Gastroesophageal sphincter (tissue), 4 donors: Measurements from ENCODE around the gene HVCN1. TPM values are rescaled to one million over a fixed set of nuclear protein-coding genes. Genes with fewer than 3 reads are reported as not detected.
A peak's percentile ranks its signal among the peaks of the same experiment; 100 is the strongest.
"Not testable (repeated sequence)": the region's sequence is repeated elsewhere in the genome, so short reads cannot be mapped to it uniquely, and the experiment has no call there.

Experiments
- ATAC-seq: fragments of 150-250 bp; one replicate; pipeline ENCODE4 v1.9.1; 2016; ENCODE audit warnings: mild to moderate bottlenecking, moderate library complexity
- H3K27ac ChIP-seq, 4 donors: fragments of 200-600 bp; sonication (generic) in 3 of 4; 1 replicate in 3 of 4; 2 replicates in 1 of 4; pipeline ENCODE4 v1.5.1; 2016 to 2019
- H3K27me3 ChIP-seq: fragments of 200-600 bp; sonication (generic); one replicate; pipeline ENCODE4 v1.5.1; 2019
- H3K36me3 ChIP-seq, 2 donors: fragments of 200-600 bp; sonication (generic); one replicate each; pipeline ENCODE4 v1.5.1; 2019; ENCODE audit warnings: control low read depth in 1 of 2
- H3K4me1 ChIP-seq, 3 donors: fragments of 200-600 bp; sonication (generic); 1 replicate in 2 of 3; 2 replicates in 1 of 3; pipeline ENCODE4 v1.5.1; 2016 to 2019; ENCODE audit warnings: control low read depth in 2 of 3
- H3K4me3 ChIP-seq, 2 donors: fragments of 200-600 bp; sonication (generic); one replicate each; pipeline ENCODE4 v1.5.1; 2019; ENCODE audit warnings: mild to moderate bottlenecking in 1 of 2, moderate library complexity in 1 of 2
- H3K9me3 ChIP-seq, 3 donors: fragments of 200-600 bp; sonication (generic); one replicate each; pipeline ENCODE4 v1.5.1; 2017 to 2019; ENCODE audit warnings: control low read depth in 2 of 3
- CTCF ChIP-seq, 4 experiments: fragments of 200-600 bp in 2 of 4; fragments of 450-650 bp in 2 of 4; sonication (generic) in 1 of 4; IDR thresholded peaks; one replicate each; pipeline ENCODE4 v1.5.1; 2017 to 2019; ENCODE audit warnings: antibody characterized with exemption in 4 of 4, mild to moderate bottlenecking in 2 of 4, moderate library complexity in 2 of 4
- EP300 ChIP-seq: sonication (generic); formaldehyde crosslinking; IDR thresholded peaks from one replicate; pipeline ENCODE4 v1.6.1; 2017; ENCODE audit warnings: antibody characterized with exemption, mild to moderate bottlenecking
- POLR2A ChIP-seq, 2 donors: fragments of 450-650 bp; IDR thresholded peaks; one replicate each; pipeline ENCODE4 v1.6.1; 2017; ENCODE audit warnings: antibody characterized with exemption in 2 of 2, mild to moderate bottlenecking in 2 of 2, moderate library complexity in 1 of 2
- POLR2AphosphoS5 ChIP-seq: sonication (generic); formaldehyde crosslinking; IDR thresholded peaks from one replicate; pipeline ENCODE4 v1.6.1; 2017; ENCODE audit warnings: antibody characterized with exemption
- WGBS, 2 donors: methylation state at CpG; one replicate each; pipeline ENCODE4 v1.1.5; 2018; ENCODE audit warnings: low coverage in 1 of 2; 5-methylcytosine and 5-hydroxymethylcytosine counted together
- total RNA-seq, 4 donors: library from RNA; depleted of rRNA; stranded (reverse); fragments of >200 nt; gene quantifications; one replicate each; pipeline ENCODE4 v1.1.0, GENCODE V29; 2016

Gene HVCN1
- total RNA-seq: 10 to 100 TPM in 1 of 4 donors, 1 to 10 TPM in 3; 1.4 to 12.0 (median 8.1) TPM

- peak within 1 kb of the TSS; percentile 43 to 69 for H3K4me3 ChIP-seq
- peak; percentile 87 for ATAC-seq
- H3K27me3 ChIP-seq: no peaks in the 10 kb centered on the region
- H3K9me3 ChIP-seq: no peaks in the 10 kb centered on the region
- TF ChIP-seq POLR2AphosphoS5 (no peak), CTCF (IDR thresholded peaks at IDR 0.05) (no peak), EP300 (no peak), POLR2A (IDR thresholded peaks at IDR 0.05) (no peak)
- peaks cover 0 to 9% of the 10 kb centered on the region in 2 donors for H3K36me3 ChIP-seq
- H3K4me1 ChIP-seq: peaks cover 0 to 24% (median 8%) of the 10 kb centered on the region in 3 donors
- H3K27ac ChIP-seq: peak within 1 kb of the TSS; percentile 1 to 83 (median 77)
- 12% methylated on average over 6 of the region's 64 CpGs; no CpG with 5 or more reads in 1 of the 2 donors for WGBS, 2 donors
Measured at GRCh38 chr12:110688446-110689280, at the start of gene HVCN1. HVCN1 (minus strand) TSS chr12:110689115; CDS start chr12:110683245, 5,870 bp downstream.

- TF ChIP-seq EP300 (no peak), CTCF (IDR thresholded peaks at IDR 0.05) (no peak), POLR2AphosphoS5 (no peak)
- 66 to 83% methylated on average over 2 to 3 of the region's 3 CpGs for WGBS, 2 donors
- H3K4me1 ChIP-seq: peaks cover 12 to 92% (median 35%) of the 10 kb centered on the region in 3 donors
- H3K9me3 ChIP-seq: no peaks in the 10 kb centered on the region
- ATAC-seq: no peak
- no peaks in the 10 kb centered on the region for H3K27me3 ChIP-seq
- no peak overlapping the region for H3K4me3 ChIP-seq
- H3K36me3 ChIP-seq: peaks cover 0 to 13% of the 10 kb centered on the region in 2 donors
- peak overlapping the region in 1 of 4 donors; percentile 0 for H3K27ac ChIP-seq
Measured at GRCh38 chr12:110737532-110737931, 48.6 kb upstream of the HVCN1 start.

- Histone ChIP-seq H3K4me1 (peaks cover 12 to 97% (median 35%) of the 10 kb centered on the region in 3 donors), H3K36me3 (peaks cover 0 to 13% of the 10 kb centered on the region in 2 donors)
- not testable (repeated sequence) for H3K27me3 ChIP-seq, ATAC-seq, H3K4me3 ChIP-seq, H3K9me3 ChIP-seq, H3K27ac ChIP-seq
- 65 to 68% methylated on average over 4 to 5 of the region's 5 CpGs for WGBS, 2 donors
Measured at GRCh38 chr12:110737016-110737415, 48.1 kb upstream of the HVCN1 start.

GRCh38 chr12:110733900-110734299 lies 45.0 kb upstream of the HVCN1 start:
- no peak overlapping the region for H3K27ac ChIP-seq
- H3K27me3 ChIP-seq: no peaks in the 10 kb centered on the region
- TF ChIP-seq POLR2AphosphoS5 (no peak), POLR2A (IDR thresholded peaks at IDR 0.05) (no peak), EP300 (no peak), CTCF (IDR thresholded peaks at IDR 0.05) (no peak)
- H3K4me1 ChIP-seq: peaks cover 12 to 81% (median 22%) of the 10 kb centered on the region in 3 donors
- no peak for ATAC-seq
- H3K36me3 ChIP-seq: peaks cover 0 to 41% of the 10 kb centered on the region in 2 donors
- WGBS, 2 donors: 25 to 67% methylated on average over 1 of the region's 1 CpG
- no peak overlapping the region for H3K4me3 ChIP-seq
- H3K9me3 ChIP-seq: no peaks in the 10 kb centered on the region

- Histone ChIP-seq H3K9me3 (no peaks in the 10 kb centered on the region), H3K27me3 (no peaks in the 10 kb centered on the region), H3K27ac (peak overlapping the region in 2 of 4 donors; percentile 7 to 11), H3K4me1 (peaks cover 12 to 74% (median 16%) of the 10 kb centered on the region in 3 donors), H3K36me3 (peaks cover 3 to 48% of the 10 kb centered on the region in 2 donors), H3K4me3 (no peak overlapping the region)
- no peak for ATAC-seq
- no peak for TF ChIP-seq EP300
- TF ChIP-seq CTCF (IDR thresholded peaks at IDR 0.05): no peak
- TF ChIP-seq POLR2AphosphoS5: no peak
- no peak for TF ChIP-seq POLR2A (IDR thresholded peaks at IDR 0.05)
- 37 to 51% methylated on average over 5 of the region's 5 CpGs for WGBS, 2 donors
Measured at GRCh38 chr12:110733089-110733715, 44.3 kb upstream of the HVCN1 start.
